HG03342 (cell line): Measurements from ENCODE around the gene POLR1E.

Experiments
- ATAC-seq: cut with Tn5 transposase; IDR thresholded peaks from one replicate; pipeline ENCODE4 v1.9.1; 2021; ENCODE audit warnings: mild to moderate bottlenecking, moderate library complexity; ENCODE audit not compliant: unreplicated experiment

Gene POLR1E

GRCh38 chr9:37485389-37486255 lies at the start of gene POLR1E:
TSS of gene POLR1E (plus strand) at chr9:37485948. CDS start at chr9:37486048, 100 bp downstream.
- ATAC-seq, result peak; percentile 93

GRCh38 chr9:37436540-37436939 lies 49.2 kb upstream of the POLR1E start:
- no peak for ATAC-seq

GRCh38 chr9:37437010-37437409 lies 48.7 kb upstream of the POLR1E start:
- no peak for ATAC-seq

- no peak for ATAC-seq
Measured at GRCh38 chr9:37437621-37438020, 48.1 kb upstream of the POLR1E start.

GRCh38 chr9:37438359-37438758 lies 47.4 kb upstream of the POLR1E start:
- no peak for ATAC-seq

GRCh38 chr9:37441776-37442370 lies 43.9 kb upstream of the POLR1E start:
- ATAC-seq, result no peak

GRCh38 chr9:37442556-37442955 lies 43.2 kb upstream of the POLR1E start:
- ATAC-seq, result no peak

- no peak for ATAC-seq
Measured at GRCh38 chr9:37443566-37443965, 42.2 kb upstream of the POLR1E start.

GRCh38 chr9:37444890-37445289 lies 40.9 kb upstream of the POLR1E start:
- no peak for ATAC-seq

- no peak for ATAC-seq
Measured at GRCh38 chr9:37445832-37446231, 39.9 kb upstream of the POLR1E start.

- no peak for ATAC-seq
Measured at GRCh38 chr9:37446401-37446800, 39.3 kb upstream of the POLR1E start.

- no peak for ATAC-seq
Measured at GRCh38 chr9:37447111-37447510, 38.6 kb upstream of the POLR1E start.

GRCh38 chr9:37449862-37450632 lies 35.7 kb upstream of the POLR1E start:
- no peak for ATAC-seq

- ATAC-seq, result no peak
Measured at GRCh38 chr9:37451628-37452027, 34.1 kb upstream of the POLR1E start.

- ATAC-seq, result no peak
Measured at GRCh38 chr9:37452611-37453010, 33.1 kb upstream of the POLR1E start.

- no peak for ATAC-seq
Measured at GRCh38 chr9:37453827-37454226, 31.9 kb upstream of the POLR1E start.

- no peak for ATAC-seq
Measured at GRCh38 chr9:37454238-37454637, 31.5 kb upstream of the POLR1E start.

GRCh38 chr9:37455884-37456647 lies 29.7 kb upstream of the POLR1E start:
- ATAC-seq, result no peak

- ATAC-seq, result no peak
Measured at GRCh38 chr9:37456817-37457216, 28.9 kb upstream of the POLR1E start.

- no peak for ATAC-seq
Measured at GRCh38 chr9:37464006-37464405, 21.7 kb upstream of the POLR1E start.
